OCI-LY1 (cell line): ENCODE data around the gene CD22.

Experiments used
- H2AFZ ChIP-seq: fragments of 200-600 bp; sonication (generic), shearing (Covaris generic); 2 replicates; pipeline ENCODE4 v1.6.0; 2014; ENCODE audit warnings: antibody characterized with exemption, mild to moderate bottlenecking, low read length
- H3F3A ChIP-seq: fragments of 200-600 bp; sonication (generic), shearing (Covaris generic); 2 replicates; pipeline ENCODE4 v1.6.0; 2014; ENCODE audit warnings: mild to moderate bottlenecking, antibody characterized with exemption, low read length, moderate library complexity; ENCODE audit not compliant: insufficient read depth
- H3K27ac ChIP-seq: fragments of 200-600 bp; sonication (generic); 2 replicates; pipeline ENCODE4 v1.5.1; 2014; ENCODE audit warnings: low read length, mixed run types, mild to moderate bottlenecking, low read depth; ENCODE audit not compliant: poor library complexity, severe bottlenecking
- H3K27me3 ChIP-seq: fragments of 200-600 bp; sonication (generic); 2 replicates; pipeline ENCODE4 v1.6.0; 2014; ENCODE audit warnings: antibody characterized with exemption, mild to moderate bottlenecking, low read length, moderate library complexity; ENCODE audit not compliant: insufficient read depth
- H3K36me3 ChIP-seq: fragments of 200-600 bp; sonication (generic); 2 replicates; pipeline ENCODE4 v1.6.1; 2014; ENCODE audit warnings: mild to moderate bottlenecking, antibody characterized with exemption, low read length, moderate library complexity, mixed read lengths; ENCODE audit not compliant: insufficient read depth
- H3K4me1 ChIP-seq: fragments of 200-600 bp; sonication (generic); 2 replicates; pipeline ENCODE4 v1.5.1; 2014; ENCODE audit warnings: mild to moderate bottlenecking, low read length, moderate library complexity; ENCODE audit not compliant: insufficient read depth, severe bottlenecking
- H3K4me2 ChIP-seq: fragments of 200-600 bp; sonication (generic), shearing (Covaris generic); 2 replicates; pipeline ENCODE4 v1.6.1; 2014; ENCODE audit warnings: low read length
- H3K4me3 ChIP-seq: fragments of 200-600 bp; sonication (generic); 2 replicates; pipeline ENCODE4 v1.5.1; 2014; ENCODE audit warnings: low read length, low read depth, mild to moderate bottlenecking, mixed read lengths; ENCODE audit not compliant: poor library complexity, severe bottlenecking
- H3K79me2 ChIP-seq: fragments of 200-600 bp; shearing (Covaris generic); 2 replicates; pipeline ENCODE4 v1.6.1; 2016; ENCODE audit warnings: mixed run types, low read length, mixed read lengths; ENCODE audit not compliant: insufficient read depth
- H3K9ac ChIP-seq: fragments of 200-600 bp; sonication (generic), shearing (Covaris generic); 2 replicates; pipeline ENCODE4 v1.6.1; 2014; ENCODE audit warnings: mild to moderate bottlenecking, low read length, mixed read lengths
- H3K9me2 ChIP-seq: fragments of 200-600 bp; sonication (generic), shearing (Covaris generic); 2 replicates; pipeline ENCODE4 v1.6.1; 2014; ENCODE audit warnings: low read depth, mild to moderate bottlenecking, low read length, mixed read lengths
- H3K9me3 ChIP-seq: fragments of 200-600 bp; shearing (Covaris generic); 2 replicates; pipeline ENCODE4 v1.6.1; 2014; ENCODE audit warnings: low read length, mixed read lengths
- H4K20me1 ChIP-seq: fragments of 200-600 bp; sonication (generic), shearing (Covaris generic); 2 replicates; pipeline ENCODE4 v1.6.0; 2016; ENCODE audit warnings: mild to moderate bottlenecking, low read length; ENCODE audit not compliant: insufficient read depth
- EZH2 ChIP-seq: fragments of 200-600 bp; sonication (generic), shearing (Covaris generic); IDR thresholded peaks from 2 replicates; pipeline ENCODE4 v1.8.0; 2017; ENCODE audit warnings: borderline replicate concordance, mixed run types, mild to moderate bottlenecking, antibody characterized with exemption, low read length, moderate library complexity, mixed read lengths
- TF ChIP-seq, protein P1 (sequence below): fragments of 200-600 bp; sonication (generic), shearing (Covaris generic); IDR thresholded peaks from 2 replicates; pipeline ENCODE4 v1.5.1; 2017; ENCODE audit warnings: mild to moderate bottlenecking, antibody characterized with exemption, low read length, moderate library complexity, mixed read lengths

Gene CD22

DNA sequence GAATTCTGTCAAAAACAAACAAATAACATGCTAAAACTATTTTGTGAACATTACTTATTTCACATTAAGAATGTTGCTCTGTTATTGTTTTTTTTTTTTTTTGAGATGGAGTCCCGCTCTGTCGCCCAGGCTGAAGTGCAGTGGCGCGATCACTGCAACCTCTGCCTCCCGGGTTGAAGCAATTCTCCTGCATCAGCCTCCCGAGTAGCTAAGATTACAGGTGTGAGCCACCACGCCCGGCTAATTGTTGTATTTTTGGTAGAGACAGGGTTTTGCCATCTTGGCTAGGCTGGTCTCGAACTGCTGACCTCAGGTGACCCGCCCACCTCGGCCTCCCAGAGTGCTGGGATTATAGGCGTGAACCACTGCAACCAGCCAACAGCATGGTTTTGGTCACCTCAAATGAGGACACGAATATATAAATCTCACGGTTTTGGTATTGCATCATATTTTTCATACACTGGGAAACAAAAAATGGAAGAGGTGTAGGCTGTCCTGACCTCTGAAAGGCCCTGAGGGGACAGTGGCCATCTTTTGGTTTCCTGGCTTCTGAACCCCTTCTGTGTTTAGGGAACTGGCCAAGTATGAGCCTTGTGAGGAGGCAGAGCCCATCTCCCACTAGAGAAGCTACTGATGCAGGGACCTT, 67.4 kb downstream of the CD22 start:
- Histone ChIP-seq H4K20me1 (no peaks in the 10 kb centered on the region), H3K4me1 (no peaks in the 10 kb centered on the region), H3K9me3 (no peaks in the 10 kb centered on the region), H2AFZ (no peak overlapping the region), H3K9ac (no peak overlapping the region), H3K36me3 (no peaks in the 10 kb centered on the region), H3K9me2 (no peaks in the 10 kb centered on the region), H3K27ac (no peak overlapping the region), H3K27me3 (no peaks in the 10 kb centered on the region; the same call in 1 of the 2 replicates), H3K79me2 (no peaks in the 10 kb centered on the region), H3K4me2 (no peak overlapping the region), H3K4me3 (no peak overlapping the region), H3F3A (no peaks in the 10 kb centered on the region)
- TF ChIP-seq EZH2 = no peak
- TF ChIP-seq, protein P1, sequence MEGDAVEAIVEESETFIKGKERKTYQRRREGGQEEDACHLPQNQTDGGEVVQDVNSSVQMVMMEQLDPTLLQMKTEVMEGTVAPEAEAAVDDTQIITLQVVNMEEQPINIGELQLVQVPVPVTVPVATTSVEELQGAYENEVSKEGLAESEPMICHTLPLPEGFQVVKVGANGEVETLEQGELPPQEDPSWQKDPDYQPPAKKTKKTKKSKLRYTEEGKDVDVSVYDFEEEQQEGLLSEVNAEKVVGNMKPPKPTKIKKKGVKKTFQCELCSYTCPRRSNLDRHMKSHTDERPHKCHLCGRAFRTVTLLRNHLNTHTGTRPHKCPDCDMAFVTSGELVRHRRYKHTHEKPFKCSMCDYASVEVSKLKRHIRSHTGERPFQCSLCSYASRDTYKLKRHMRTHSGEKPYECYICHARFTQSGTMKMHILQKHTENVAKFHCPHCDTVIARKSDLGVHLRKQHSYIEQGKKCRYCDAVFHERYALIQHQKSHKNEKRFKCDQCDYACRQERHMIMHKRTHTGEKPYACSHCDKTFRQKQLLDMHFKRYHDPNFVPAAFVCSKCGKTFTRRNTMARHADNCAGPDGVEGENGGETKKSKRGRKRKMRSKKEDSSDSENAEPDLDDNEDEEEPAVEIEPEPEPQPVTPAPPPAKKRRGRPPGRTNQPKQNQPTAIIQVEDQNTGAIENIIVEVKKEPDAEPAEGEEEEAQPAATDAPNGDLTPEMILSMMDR = no peak
